ENCODE results near the gene KRT25.

The KRT25 gene

DNA sequence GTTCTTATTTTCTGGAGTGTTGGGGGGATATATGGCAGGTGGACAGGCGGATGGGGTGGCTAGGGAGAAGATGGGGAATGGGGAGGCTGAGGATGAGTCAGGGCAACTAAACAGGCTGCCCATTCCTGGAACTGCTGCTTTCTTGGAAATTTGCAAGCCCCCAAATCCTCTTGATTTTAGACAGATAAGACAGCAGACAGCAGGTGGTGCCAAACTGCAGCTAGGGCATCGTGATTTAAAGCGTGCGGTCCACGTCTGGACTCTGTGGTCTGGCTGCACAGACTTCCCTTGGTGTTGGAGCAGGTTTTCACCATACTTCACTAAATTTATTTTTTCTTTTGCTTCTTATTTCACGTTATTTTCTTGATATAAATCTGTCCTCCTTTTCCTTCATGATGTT is 40.7 kb downstream of the KRT25 start:
- Histone ChIP-seq H4K91ac (ENCODE audit: low read depth, low read length) (no peak overlapping the region), H3K4me2 (ENCODE audit: low read length) (no peak overlapping the region), H3K4me3 (ENCODE audit: low read depth, low read length) (no peak overlapping the region), H3K27ac (ENCODE audit: low read depth, low read length) (no peak overlapping the region), H2BK120ac (ENCODE audit: insufficient read depth, low read length, poor library complexity) (no peak overlapping the region), H3K79me2 (ENCODE audit: control insufficient read depth, insufficient read depth, low read length, poor library complexity) (no peaks in the 10 kb centered on the region), H2AFZ (ENCODE audit: insufficient read depth, low read length, poor library complexity) (no peak overlapping the region), H2AK5ac (ENCODE audit: low read length) (no peak overlapping the region), H3K27me3 (ENCODE audit: insufficient read depth, low read length) (no peaks in the 10 kb centered on the region), H3K9ac (ENCODE audit: low read length) (peak overlapping the region; percentile 61), H3K14ac (ENCODE audit: low read length) (no peak overlapping the region), H3K4me1 (ENCODE audit: control insufficient read depth in 1 of 2, insufficient read depth in 2 of 2, low read length in 2 of 2) (peaks cover 0 to 3% of the 10 kb centered on the region in 2 experiments), H2BK5ac (ENCODE audit: low read depth, low read length, poor library complexity) (no peak overlapping the region), H2BK12ac (ENCODE audit: low read length) (no peak overlapping the region), H3K23ac (ENCODE audit: low read length) (no peak overlapping the region), H3K36me3 (ENCODE audit: control insufficient read depth in 1 of 2, insufficient read depth in 2 of 2, low read length in 2 of 2) (no peaks in the 10 kb centered on the region), H3K18ac (ENCODE audit: low read length) (no peak overlapping the region), H4K12ac (ENCODE audit: low read depth, low read length) (no peak overlapping the region), H4K8ac (ENCODE audit: low read depth, low read length) (no peak overlapping the region), H3K4ac (ENCODE audit: low read depth, low read length) (no peak overlapping the region), H3K79me1 (ENCODE audit: low read length) (no peaks in the 10 kb centered on the region), H3K9me3 (ENCODE audit: insufficient read depth, low read depth, low read length) (no peaks in the 10 kb centered on the region)
- no CpG with 5 or more reads among the region's 6 CpGs for WGBS (ENCODE audit: extremely low coverage, insufficient coverage, insufficient read length)
- DNase-seq, result no peak

DNA sequence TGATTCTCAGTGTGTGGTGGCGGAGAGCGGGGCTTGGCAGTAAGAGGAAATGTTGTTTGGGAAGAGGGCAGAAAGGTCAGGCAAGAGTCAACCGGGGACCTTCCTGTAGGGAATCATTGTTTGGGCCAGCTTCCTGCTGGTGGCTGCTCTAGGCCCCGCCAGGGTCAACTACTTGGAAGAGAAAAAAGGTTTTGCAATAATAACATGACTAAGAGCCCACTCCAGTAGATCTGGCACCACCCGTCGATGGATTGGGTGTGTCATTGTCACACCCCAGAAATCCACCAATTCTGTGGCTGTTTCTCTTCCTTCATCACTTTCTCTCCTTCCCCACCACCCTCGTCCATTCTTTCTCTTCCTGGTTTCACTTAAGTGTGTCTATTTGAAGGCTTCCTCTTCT is 47.4 kb downstream of the KRT25 start:
- no CpG with 5 or more reads among the region's 7 CpGs for WGBS (ENCODE audit: extremely low coverage, insufficient coverage, insufficient read length)
- H3K14ac ChIP-seq (ENCODE audit: low read length), result no peak overlapping the region

DNA sequence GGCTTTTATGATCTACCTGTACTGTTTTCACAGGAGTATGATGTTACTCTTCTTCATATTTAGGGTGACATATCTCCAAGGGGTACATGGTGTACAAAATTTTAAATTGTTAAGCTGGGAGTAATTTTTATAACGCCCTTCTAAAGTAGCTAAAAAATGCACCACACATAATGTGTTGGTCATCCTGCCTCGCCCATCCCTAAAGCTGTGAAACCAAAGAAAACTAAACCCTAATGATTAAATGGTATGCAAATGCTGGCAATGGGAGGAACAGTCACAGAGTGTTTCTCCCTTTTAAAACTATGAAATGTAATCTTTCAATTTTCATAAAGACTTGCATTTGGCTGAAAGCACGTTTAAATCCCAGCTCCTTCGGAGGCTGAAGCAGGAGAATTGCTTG is 49.5 kb downstream of the KRT25 start:
- Histone ChIP-seq H2BK5ac (ENCODE audit: low read depth, low read length, poor library complexity) (no peak overlapping the region), H3K4me3 (ENCODE audit: low read depth, low read length) (no peak overlapping the region), H3K9me3 (ENCODE audit: insufficient read depth, low read depth, low read length) (no peaks in the 10 kb centered on the region), H4K12ac (ENCODE audit: low read depth, low read length) (no peak overlapping the region), H3K4me2 (ENCODE audit: low read length) (no peak overlapping the region), H2BK120ac (ENCODE audit: insufficient read depth, low read length, poor library complexity) (no peak overlapping the region), H4K91ac (ENCODE audit: low read depth, low read length) (no peak overlapping the region), H3K18ac (ENCODE audit: low read length) (no peak overlapping the region), H3K23ac (ENCODE audit: low read length) (no peak overlapping the region), H3K27ac (ENCODE audit: low read depth, low read length) (no peak overlapping the region), H3K79me2 (ENCODE audit: control insufficient read depth, insufficient read depth, low read length, poor library complexity) (no peaks in the 10 kb centered on the region), H3K9ac (ENCODE audit: low read length) (no peak overlapping the region), H3K4ac (ENCODE audit: low read depth, low read length) (no peak overlapping the region), H3K4me1 (ENCODE audit: control insufficient read depth in 1 of 2, insufficient read depth in 2 of 2, low read length in 2 of 2) (peaks cover 9 to 11% of the 10 kb centered on the region in 2 experiments), H4K8ac (ENCODE audit: low read depth, low read length) (no peak overlapping the region), H3K36me3 (ENCODE audit: control insufficient read depth in 1 of 2, insufficient read depth in 2 of 2, low read length in 2 of 2) (no peaks in the 10 kb centered on the region), H2BK12ac (ENCODE audit: low read length) (no peak overlapping the region), H3K27me3 (ENCODE audit: insufficient read depth, low read length) (no peaks in the 10 kb centered on the region), H2AFZ (ENCODE audit: insufficient read depth, low read length, poor library complexity) (no peak overlapping the region), H3K79me1 (ENCODE audit: low read length) (no peaks in the 10 kb centered on the region), H3K14ac (ENCODE audit: low read length) (no peak overlapping the region), H2AK5ac (ENCODE audit: low read length) (no peak overlapping the region)
- DNase-seq, result peak in 1 of 2 donors; percentile 8
- WGBS (ENCODE audit: extremely low coverage, insufficient coverage, insufficient read length), result no CpG with 5 or more reads among the region's 4 CpGs

More for the DNA sequence above, 47.4 kb downstream of the KRT25 start:
- Histone ChIP-seq H3K23ac (ENCODE audit: low read length) (no peak overlapping the region), H4K8ac (ENCODE audit: low read depth, low read length) (no peak overlapping the region), H3K9me3 (ENCODE audit: insufficient read depth, low read depth, low read length) (no peaks in the 10 kb centered on the region), H3K79me1 (ENCODE audit: low read length) (no peaks in the 10 kb centered on the region), H3K27ac (ENCODE audit: low read depth, low read length) (no peak overlapping the region), H3K4me2 (ENCODE audit: low read length) (no peak overlapping the region), H2BK12ac (ENCODE audit: low read length) (no peak overlapping the region), H2AFZ (ENCODE audit: insufficient read depth, low read length, poor library complexity) (no peak overlapping the region), H4K12ac (ENCODE audit: low read depth, low read length) (no peak overlapping the region), H4K91ac (ENCODE audit: low read depth, low read length) (no peak overlapping the region), H2BK5ac (ENCODE audit: low read depth, low read length, poor library complexity) (no peak overlapping the region), H3K9ac (ENCODE audit: low read length) (no peak overlapping the region), H3K18ac (ENCODE audit: low read length) (no peak overlapping the region), H3K36me3 (ENCODE audit: control insufficient read depth in 1 of 2, insufficient read depth in 2 of 2, low read length in 2 of 2) (no peaks in the 10 kb centered on the region), H2AK5ac (ENCODE audit: low read length) (no peak overlapping the region), H3K4me1 (ENCODE audit: control insufficient read depth in 1 of 2, insufficient read depth in 2 of 2, low read length in 2 of 2) (peaks cover 5 to 7% of the 10 kb centered on the region in 2 experiments), H3K4me3 (ENCODE audit: low read depth, low read length) (no peak overlapping the region), H3K4ac (ENCODE audit: low read depth, low read length) (no peak overlapping the region), H3K79me2 (ENCODE audit: control insufficient read depth, insufficient read depth, low read length, poor library complexity) (no peaks in the 10 kb centered on the region), H2BK120ac (ENCODE audit: insufficient read depth, low read length, poor library complexity) (no peak overlapping the region), H3K27me3 (ENCODE audit: insufficient read depth, low read length) (no peaks in the 10 kb centered on the region)
- DNase-seq, result no peak

DNA sequence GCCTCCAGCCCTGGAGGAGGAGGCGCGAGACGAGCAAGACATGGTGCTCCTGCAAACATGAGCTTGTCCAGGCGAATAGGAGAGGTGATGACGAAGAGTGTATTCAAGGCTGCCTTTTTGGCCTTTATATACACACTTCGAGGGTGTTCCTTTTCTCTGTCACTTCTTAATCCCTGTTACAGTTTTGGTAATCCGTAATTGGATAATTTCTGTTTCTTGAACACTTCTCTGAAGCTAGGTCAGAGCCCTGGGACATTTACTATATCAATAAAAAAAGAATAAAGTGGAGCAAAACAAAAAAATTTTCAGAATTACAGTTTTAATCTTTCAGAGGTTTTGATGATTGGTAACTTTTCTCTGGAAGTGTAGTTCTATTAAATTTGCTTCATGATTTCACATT is 51.5 kb downstream of the KRT25 start, which contains the start of gene KRT24:
KRT24 (minus strand) TSS at position 101 of the 400 bp plus-strand sequence; CDS start at position 42, 59 bp downstream.
- peaks cover 9 to 11% of the 10 kb centered on the region in 2 experiments for H3K4me1 ChIP-seq (ENCODE audit: control insufficient read depth in 1 of 2, insufficient read depth in 2 of 2, low read length in 2 of 2)
- H3K4me3 ChIP-seq (ENCODE audit: low read depth, low read length), result no peak within 1 kb of the TSS
- H3K9me3 ChIP-seq (ENCODE audit: insufficient read depth, low read depth, low read length), result no peaks in the 10 kb centered on the region
- H2BK12ac ChIP-seq (ENCODE audit: low read length), result no peak within 1 kb of the TSS
- no peak within 1 kb of the TSS for H2AFZ ChIP-seq (ENCODE audit: insufficient read depth, low read length, poor library complexity)
- no peak within 1 kb of the TSS for H4K12ac ChIP-seq (ENCODE audit: low read depth, low read length)
- H3K18ac ChIP-seq (ENCODE audit: low read length), result no peak within 1 kb of the TSS
- no peak within 1 kb of the TSS for H4K8ac ChIP-seq (ENCODE audit: low read depth, low read length)
- H3K79me2 ChIP-seq (ENCODE audit: control insufficient read depth, insufficient read depth, low read length, poor library complexity), result no peaks in the 10 kb centered on the region
- H2BK5ac ChIP-seq (ENCODE audit: low read depth, low read length, poor library complexity), result no peak within 1 kb of the TSS
- peak in 1 of 2 donors; percentile 49 for DNase-seq
- H2BK120ac ChIP-seq (ENCODE audit: insufficient read depth, low read length, poor library complexity), result no peak within 1 kb of the TSS
- no peaks in the 10 kb centered on the region for H3K79me1 ChIP-seq (ENCODE audit: low read length)
- no peaks in the 10 kb centered on the region for H3K27me3 ChIP-seq (ENCODE audit: insufficient read depth, low read length)
- no peak within 1 kb of the TSS for H3K27ac ChIP-seq (ENCODE audit: low read depth, low read length)
- H3K14ac ChIP-seq (ENCODE audit: low read length), result no peak within 1 kb of the TSS
- H3K23ac ChIP-seq (ENCODE audit: low read length), result no peak within 1 kb of the TSS
- H3K36me3 ChIP-seq (ENCODE audit: control insufficient read depth in 1 of 2, insufficient read depth in 2 of 2, low read length in 2 of 2), result no peaks in the 10 kb centered on the region
- no peak within 1 kb of the TSS for H3K4ac ChIP-seq (ENCODE audit: low read depth, low read length)
- H3K4me2 ChIP-seq (ENCODE audit: low read length), result no peak within 1 kb of the TSS
- no peak within 1 kb of the TSS for H4K91ac ChIP-seq (ENCODE audit: low read depth, low read length)
- H3K9ac ChIP-seq (ENCODE audit: low read length), result no peak within 1 kb of the TSS
- no peak within 1 kb of the TSS for H2AK5ac ChIP-seq (ENCODE audit: low read length)
- WGBS (ENCODE audit: extremely low coverage, insufficient coverage, insufficient read length), result no CpG with 5 or more reads among the region's 7 CpGs
